Epithelial cell of esophagus (primary cell): Measurements from ENCODE around the gene HMGCL.
"Not testable (repeated sequence)": the region's sequence is repeated elsewhere in the genome, so short reads cannot be mapped to it uniquely, and the experiment has no call there.

Experiments
- DNase-seq: peaks from one replicate; pipeline ENCODE4 v3.0.0; 2010; ENCODE audit warnings: low read depth
- H3K4me3 ChIP-seq: 2 replicates; pipeline ENCODE4 v1.5.1; 2011; ENCODE audit warnings: mild to moderate bottlenecking, low read length, control low read depth
- CTCF ChIP-seq: IDR thresholded peaks from 2 replicates; pipeline ENCODE4 v1.5.1; 2011; ENCODE audit warnings: low read depth, mild to moderate bottlenecking, low read length, control low read depth, inconsistent platforms; ENCODE audit not compliant: insufficient read depth; ENCODE audit errors: missing control alignments

HMGCL gene

GRCh38 chr1:23803674-23804073 is 21.6 kb downstream of the HMGCL start:
- no peak for DNase-seq
- no peak overlapping the region for H3K4me3 ChIP-seq
- TF ChIP-seq CTCF, result no peak

- not testable (repeated sequence) for DNase-seq, H3K4me3 ChIP-seq
These were observed 22.4 kb downstream of the HMGCL start for GRCh38 chr1:23802809-23803342.

- no peak for DNase-seq
- TF ChIP-seq CTCF, result no peak
- no peak overlapping the region for H3K4me3 ChIP-seq
These were observed 23.4 kb downstream of the HMGCL start for GRCh38 chr1:23801876-23802275.

- peak; percentile 51 for DNase-seq
- TF ChIP-seq CTCF, result no peak
- H3K4me3 ChIP-seq, result peak overlapping the region; percentile 75
These were observed 23.9 kb downstream of the HMGCL start for GRCh38 chr1:23801338-23801748.

DNA sequence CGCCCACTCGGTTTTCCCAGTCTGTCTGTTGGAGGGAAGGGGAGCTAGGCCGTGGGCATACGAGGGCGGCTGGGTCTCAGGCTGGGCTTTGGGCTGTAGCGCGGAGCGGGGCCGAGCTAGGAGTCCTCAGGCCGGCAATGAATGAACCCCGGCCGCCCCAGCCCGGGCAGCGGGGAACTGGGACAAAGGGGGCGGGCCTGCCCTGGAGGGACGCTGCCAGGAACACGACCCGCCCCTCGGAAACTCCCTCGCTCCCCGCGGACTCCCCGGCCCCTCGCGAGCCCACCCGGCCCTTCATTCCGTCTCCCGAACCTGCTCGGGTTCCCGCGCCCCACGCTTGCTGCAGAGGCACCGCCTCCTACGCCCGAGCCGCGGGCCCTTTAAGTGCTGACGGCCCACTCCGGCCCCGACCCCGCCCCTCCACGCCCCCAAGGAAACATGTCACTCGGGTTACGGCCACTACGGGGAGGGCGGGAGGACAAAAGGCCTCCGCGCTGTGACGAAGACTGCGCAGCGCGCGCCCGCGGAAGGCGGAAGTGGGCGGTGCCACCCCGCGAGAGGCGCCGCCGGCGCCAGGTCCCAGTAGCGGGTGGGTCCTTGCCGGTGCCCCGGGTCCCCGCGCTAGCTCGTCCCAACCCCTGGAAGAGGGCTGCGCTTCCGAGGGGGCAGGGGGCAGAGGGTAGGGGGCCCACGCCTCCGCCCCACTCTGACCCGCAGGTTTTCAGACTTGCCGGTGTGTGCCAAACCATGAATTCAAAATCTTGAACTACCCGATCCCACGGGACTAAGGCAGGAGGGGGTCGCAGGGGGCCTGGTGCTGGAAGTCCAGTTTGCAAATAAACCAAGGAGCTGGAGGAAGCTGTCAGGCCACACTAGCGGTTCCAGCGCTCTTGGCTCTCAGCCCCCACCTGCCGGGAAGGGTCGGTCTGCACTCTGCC is 24.6 kb downstream of the HMGCL start, which contains the start of gene GALE:
GALE (minus strand) TSS at position 355 of the 938 bp plus-strand sequence. CDS start 1,747 bp downstream, outside the sequence.
- TF ChIP-seq CTCF, result no peak
- H3K4me3 ChIP-seq, result peak within 1 kb of the TSS; percentile 75
- peak; percentile 97 for DNase-seq

- TF ChIP-seq CTCF, result no peak
These were observed 25.4 kb downstream of the HMGCL start for GRCh38 chr1:23799570-23800399.

GRCh38 chr1:23799255-23799569 is 26.0 kb downstream of the HMGCL start:
- H3K4me3 ChIP-seq, result peak overlapping the region; percentile 75
- no peak for DNase-seq
- TF ChIP-seq CTCF, result no peak

More at GRCh38 chr1:23799570-23800399, 25.4 kb downstream of the HMGCL start:
- peak; percentile 90 for DNase-seq
- H3K4me3 ChIP-seq, result peak overlapping the region; percentile 75
